Fibroblast of skin of right quadriceps (primary cell): ENCODE data around the gene DCLK1.
"Not testable (repeated sequence)": the region's sequence is repeated elsewhere in the genome, so short reads cannot be mapped to it uniquely, and the experiment has no call there.

ENCODE experiments used
- DNase-seq: peaks from one replicate; pipeline ENCODE4 v3.0.0-alpha.2; 2013

The DCLK1 gene

GRCh38 chr13:36082806-36083205 lies 48.4 kb downstream of the DCLK1 start:
- no peak for DNase-seq

- DNase-seq, result no peak
Measured at GRCh38 chr13:36082396-36082795, 48.8 kb downstream of the DCLK1 start.

- DNase-seq, result no peak
Measured at GRCh38 chr13:36076211-36076610, 55.0 kb downstream of the DCLK1 start.

- no peak for DNase-seq
Measured at GRCh38 chr13:36074659-36075058, 56.5 kb downstream of the DCLK1 start.

GRCh38 chr13:36072152-36072935 lies 58.8 kb downstream of the DCLK1 start:
- no peak for DNase-seq

DNA sequence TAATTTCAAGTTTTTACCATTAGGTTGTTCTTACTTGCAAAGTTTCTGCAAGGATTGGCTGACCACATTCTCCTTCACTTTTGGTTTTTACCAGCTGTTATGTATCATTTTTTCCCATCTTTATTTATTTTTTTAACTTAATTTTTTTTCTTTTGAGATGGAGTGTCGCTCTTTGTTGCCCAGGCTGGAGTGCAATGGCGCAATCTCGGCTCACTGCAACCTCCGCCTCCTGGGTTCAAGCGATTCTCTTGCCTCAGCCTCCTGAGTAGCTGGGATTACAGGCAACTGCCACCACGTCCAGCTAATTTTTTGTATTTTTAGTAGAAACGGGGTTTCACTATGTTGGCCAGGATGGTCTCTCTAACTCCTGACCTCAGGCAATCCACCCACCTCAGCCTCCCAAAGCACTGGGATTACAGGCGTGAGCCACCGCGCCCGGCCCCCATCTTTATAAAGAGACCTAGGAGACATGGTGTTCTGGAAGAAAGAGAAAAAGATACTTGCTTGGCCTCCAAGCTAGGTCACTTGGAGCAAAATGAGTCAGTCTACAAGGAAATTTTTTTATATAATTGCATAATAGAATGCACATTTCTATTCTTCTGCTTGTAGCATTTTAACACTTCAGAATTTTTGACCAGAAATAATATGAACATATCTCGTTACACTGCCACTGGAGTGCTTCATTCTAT lies 60.5 kb downstream of the DCLK1 start:
- DNase-seq, result not testable (repeated sequence)

DNA sequence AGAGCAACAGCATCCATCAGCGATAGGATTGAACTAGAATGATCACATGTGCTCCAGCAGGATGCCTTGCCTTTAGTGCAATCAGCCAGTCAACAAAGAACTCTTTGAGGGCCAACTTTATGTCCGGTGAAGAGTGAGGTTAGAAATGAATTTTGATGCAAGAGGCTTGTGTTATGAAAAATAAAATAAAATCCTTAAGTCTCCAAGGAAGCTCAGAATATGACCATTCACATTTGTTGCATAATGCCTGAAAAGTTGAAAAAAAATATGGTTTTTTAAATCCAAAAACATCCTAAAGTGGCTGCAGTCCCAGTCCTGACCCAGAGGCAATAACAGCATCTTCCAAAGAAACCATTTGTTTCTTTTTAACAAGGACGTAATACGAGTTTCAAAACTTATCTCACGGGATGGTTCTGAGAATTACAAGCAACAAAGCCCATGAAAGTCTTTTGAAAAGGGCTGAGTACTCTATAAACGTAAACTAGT lies 61.3 kb downstream of the DCLK1 start:
- peak; percentile 35 for DNase-seq

DNA sequence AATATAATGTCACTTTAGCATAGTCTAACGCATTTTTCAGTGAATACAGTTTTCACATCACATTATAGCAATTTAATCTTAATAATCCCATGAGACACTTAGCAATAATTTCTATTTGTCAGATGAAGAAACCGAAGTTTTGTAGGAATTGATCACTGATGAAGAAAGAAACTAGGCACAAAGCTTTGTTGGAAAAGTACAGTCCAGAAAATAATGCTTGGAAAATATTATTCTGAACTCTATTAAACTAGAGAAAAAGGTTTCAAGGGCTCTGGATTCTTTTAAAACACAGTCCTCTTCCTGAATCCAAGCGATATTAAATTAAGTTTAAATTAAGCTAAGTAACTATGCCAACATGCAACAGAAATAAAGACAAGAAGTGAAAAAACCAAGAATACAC lies 62.2 kb downstream of the DCLK1 start:
- no peak for DNase-seq

DNA sequence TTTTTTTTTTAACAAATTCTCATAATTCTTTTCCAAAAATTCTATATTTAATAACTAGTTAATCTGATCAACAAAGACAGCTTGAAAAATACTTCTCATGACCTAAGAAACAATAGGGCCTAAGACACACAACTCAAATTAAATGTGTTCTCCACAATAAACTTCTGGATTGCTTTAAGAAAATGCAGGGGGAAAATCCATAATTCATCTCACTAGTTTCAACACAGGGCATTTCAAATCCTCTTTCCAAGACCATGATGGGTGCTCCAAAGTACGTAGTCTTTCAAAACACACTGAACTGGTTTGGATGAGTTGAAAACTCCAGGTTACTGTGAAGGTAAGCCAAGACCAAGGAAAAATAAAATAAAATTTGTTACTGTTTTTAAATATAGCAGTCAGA lies 62.6 kb downstream of the DCLK1 start:
- no peak for DNase-seq

DNA sequence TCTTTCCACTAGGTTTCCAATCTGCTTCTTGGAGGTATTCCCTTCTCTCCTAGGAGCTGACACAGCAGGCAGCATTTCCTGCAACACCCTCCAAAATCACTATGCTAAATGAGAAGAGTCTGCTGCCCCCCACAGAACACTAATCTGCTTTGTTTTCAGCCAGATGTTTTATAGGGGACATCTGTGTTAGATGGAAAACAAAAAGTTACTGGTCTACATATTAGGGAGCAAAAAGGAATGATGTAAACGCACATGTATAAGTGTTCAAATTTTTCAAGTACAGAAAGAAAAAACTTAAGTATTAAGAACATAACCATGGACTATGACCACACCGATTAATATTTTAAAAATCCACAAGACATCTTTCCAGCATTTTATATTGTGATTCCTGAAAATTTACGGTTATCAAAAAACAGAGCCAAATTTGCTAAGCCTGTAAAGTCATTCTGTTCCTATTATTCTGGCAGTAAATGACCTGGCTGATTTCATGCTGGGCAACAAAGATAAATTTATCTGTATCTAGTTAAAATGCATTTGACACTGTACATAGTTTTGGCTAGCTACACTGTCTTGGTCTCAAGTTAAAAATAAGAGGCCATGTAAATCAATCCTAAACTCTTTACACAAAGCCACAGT lies 63.3 kb downstream of the DCLK1 start:
- peak; percentile 25 for DNase-seq

- DNase-seq, result no peak
Measured at GRCh38 chr13:36062249-36062648, 68.9 kb downstream of the DCLK1 start.

DNA sequence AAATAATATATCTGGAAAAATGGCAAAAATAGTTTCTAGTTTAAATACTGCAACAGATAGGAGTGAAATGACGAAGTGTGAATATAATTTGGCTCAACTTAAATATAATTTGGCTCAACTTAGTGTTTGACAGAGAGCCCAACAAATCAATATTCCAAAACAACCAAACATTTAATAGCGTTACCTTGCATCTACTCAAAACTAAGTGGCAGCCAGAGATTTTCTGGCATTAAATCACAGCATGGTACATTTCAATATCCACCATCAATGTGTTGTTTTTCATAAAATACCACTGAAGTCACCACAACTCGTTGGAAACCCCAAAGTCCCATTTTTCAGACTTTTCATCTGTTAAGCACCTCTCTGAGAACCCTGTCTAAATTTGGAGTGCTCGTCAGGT lies 69.6 kb downstream of the DCLK1 start:
- DNase-seq, result no peak

- no peak for DNase-seq
Measured at GRCh38 chr13:36061054-36061453, 70.1 kb downstream of the DCLK1 start.

DNA sequence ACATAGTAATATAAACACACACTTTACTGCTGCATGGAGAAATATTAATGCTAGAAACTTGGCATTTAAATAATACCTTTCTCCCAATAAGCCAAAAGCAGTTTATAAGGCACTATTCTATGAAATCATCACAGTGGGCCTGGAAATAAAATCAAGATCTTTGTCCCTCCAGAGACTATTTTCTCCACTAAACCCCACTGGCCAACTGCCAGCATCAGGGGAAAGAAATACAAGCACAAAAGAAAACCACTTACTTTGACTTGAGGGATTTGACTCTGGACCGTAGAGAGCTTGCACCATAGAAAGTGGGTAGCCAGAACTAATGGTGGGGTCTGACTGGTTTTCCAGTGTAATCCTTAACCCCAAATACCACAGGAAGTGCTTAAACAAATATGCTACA lies 71.9 kb downstream of the DCLK1 start:
- DNase-seq, result peak; percentile 22

- DNase-seq, result no peak
Measured at GRCh38 chr13:36058116-36058515, 73.1 kb downstream of the DCLK1 start.

DNA sequence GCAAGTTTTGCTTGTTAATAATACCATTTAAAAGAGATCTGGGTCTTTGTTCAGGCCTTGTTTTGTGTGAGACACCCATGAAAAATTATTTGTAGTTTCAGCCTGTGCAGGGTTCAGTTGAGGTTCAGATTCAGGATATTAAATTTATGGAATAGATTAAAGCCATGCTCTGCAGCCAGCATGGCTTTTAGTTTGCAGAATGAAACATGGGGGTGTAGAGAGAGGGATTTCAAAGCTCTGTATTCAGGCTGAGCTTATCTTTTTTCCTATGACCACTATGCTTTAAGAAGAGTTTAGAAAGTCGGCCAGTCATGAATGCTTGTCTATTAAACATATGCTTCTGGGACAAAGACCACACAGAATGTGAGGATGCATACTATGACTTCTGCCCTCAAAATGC lies 73.6 kb downstream of the DCLK1 start:
- DNase-seq, result no peak

- no peak for DNase-seq
Measured at GRCh38 chr13:36057041-36057440, 74.1 kb downstream of the DCLK1 start.

DNA sequence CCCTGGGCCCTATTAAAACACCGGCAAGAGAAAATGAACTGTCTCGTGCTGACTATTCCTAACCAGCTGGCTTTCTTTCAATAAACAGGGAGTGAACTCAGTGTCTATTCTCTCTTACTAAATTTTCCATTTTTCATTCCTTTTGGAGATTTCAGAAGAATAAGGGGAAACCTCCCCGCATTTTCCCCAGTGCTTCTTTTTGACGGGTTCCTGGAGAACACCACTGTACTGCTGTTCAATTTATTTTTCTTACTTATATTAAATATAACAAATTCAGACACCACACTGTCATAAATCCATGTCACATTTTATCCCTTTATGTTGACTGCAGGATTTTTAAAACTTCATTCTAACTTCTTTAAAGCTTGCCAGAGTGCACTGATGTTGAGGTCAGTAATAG lies 75.8 kb downstream of the DCLK1 start:
- no peak for DNase-seq

- no peak for DNase-seq
Measured at GRCh38 chr13:36054041-36054440, 77.1 kb downstream of the DCLK1 start.

DNA sequence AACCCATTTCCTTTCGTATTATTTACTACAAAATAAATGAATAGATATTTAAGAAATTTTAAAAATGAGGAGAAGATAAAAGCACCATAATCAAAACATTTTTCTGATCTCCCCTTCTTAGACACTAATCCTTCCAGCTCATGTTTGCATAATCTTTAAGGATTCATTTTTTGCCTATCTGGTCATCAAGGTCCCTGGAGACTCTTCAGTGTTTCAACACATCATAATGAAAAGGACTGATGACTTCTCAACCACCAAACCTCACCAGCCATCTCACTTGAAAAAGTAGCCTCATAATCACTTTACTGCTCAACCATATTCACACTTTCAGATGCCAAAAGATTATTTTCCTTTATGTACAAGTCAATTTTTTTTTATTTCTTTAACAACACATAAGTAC lies 80.1 kb downstream of the DCLK1 start:
- peak; percentile 63 for DNase-seq

DNA sequence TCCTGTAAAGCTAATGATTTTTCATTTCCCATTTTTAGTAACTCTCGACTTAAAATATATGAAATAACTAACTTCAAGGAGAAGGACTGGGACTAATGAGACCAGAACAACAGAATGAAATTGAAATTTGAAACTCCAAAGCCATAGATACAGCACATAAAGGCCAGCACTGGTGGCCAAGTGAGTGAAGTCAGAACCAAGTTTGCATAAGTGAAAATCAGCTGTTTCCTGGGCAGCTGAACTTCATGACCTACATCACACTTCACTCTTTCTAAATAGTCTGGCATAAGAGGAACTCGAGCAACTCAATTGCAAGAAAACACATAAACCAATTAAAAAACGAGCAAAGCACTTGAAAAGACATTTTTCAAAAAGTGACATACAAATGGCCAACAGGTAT lies 84.5 kb downstream of the DCLK1 start:
- DNase-seq, result no peak

- peak; percentile 43 for DNase-seq
Measured at GRCh38 chr13:36038785-36039555, 92.2 kb downstream of the DCLK1 start.

DNA sequence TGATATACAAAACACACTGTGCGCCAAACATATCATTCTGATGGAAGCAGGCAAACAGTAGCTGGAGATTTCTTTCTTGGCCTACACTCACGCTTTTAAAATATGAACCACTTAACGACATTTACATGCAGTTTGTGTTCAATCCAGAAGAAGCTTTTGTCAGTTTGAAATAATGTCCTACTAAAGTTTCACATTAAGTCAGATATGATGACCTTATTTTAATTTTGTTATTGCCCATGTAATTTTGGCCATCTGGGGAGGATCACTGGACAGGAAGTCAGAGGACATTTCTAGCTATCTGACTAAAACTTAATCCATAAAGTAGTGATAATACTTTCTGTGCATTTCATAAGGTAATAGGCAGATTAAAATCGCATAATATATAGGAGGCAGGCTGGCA lies 98.1 kb downstream of the DCLK1 start:
- DNase-seq, result no peak
